NCI-H748 (cell line): ENCODE results near the gene FAM98C.
"Not testable (repeated sequence)": the region's sequence is repeated elsewhere in the genome, so short reads cannot be mapped to it uniquely, and the experiment has no call there.

Experiments used
- DNase-seq: peaks from one replicate; lab custom pipeline; 2025; ENCODE audit not compliant: unreplicated experiment; lab: John Stamatoyannopoulos, UW

Gene FAM98C

GRCh38 chr19:38395381-38396114, 7.3 kb upstream of the FAM98C start:
- DNase-seq = no peak

GRCh38 chr19:38399081-38399480, 3.8 kb upstream of the FAM98C start:
- no peak for DNase-seq

GRCh38 chr19:38399537-38399936, 3.4 kb upstream of the FAM98C start:
- no peak for DNase-seq

- no peak for DNase-seq
Observed at GRCh38 chr19:38400361-38400760, 2.5 kb upstream of the FAM98C start.

GRCh38 chr19:38401148-38401547, 1.7 kb upstream of the FAM98C start:
- no peak for DNase-seq

- DNase-seq = no peak
Observed at GRCh38 chr19:38402623-38402966, 298 bp upstream of the FAM98C start.

- no peak for DNase-seq
Observed at GRCh38 chr19:38404858-38405257, 2.0 kb downstream of the FAM98C start.

GRCh38 chr19:38405276-38405675, 2.4 kb downstream of the FAM98C start:
- DNase-seq = no peak

GRCh38 chr19:38409631-38410133, 6.8 kb downstream of the FAM98C start:
- no peak for DNase-seq

GRCh38 chr19:38410407-38410806, 7.5 kb downstream of the FAM98C start:
- not testable (repeated sequence) for DNase-seq

GRCh38 chr19:38411041-38411712, 8.3 kb downstream of the FAM98C start:
- DNase-seq = no peak

GRCh38 chr19:38411898-38412297, 9.0 kb downstream of the FAM98C start:
- DNase-seq = not testable (repeated sequence)

- no peak for DNase-seq
Observed at GRCh38 chr19:38412491-38412890, 9.6 kb downstream of the FAM98C start.

GRCh38 chr19:38412961-38413360, 10.1 kb downstream of the FAM98C start:
- DNase-seq = no peak

GRCh38 chr19:38413416-38413815, 10.5 kb downstream of the FAM98C start:
- no peak for DNase-seq

- no peak for DNase-seq
Observed at GRCh38 chr19:38417146-38417543, 14.3 kb downstream of the FAM98C start.

GRCh38 chr19:38417544-38418506, 14.9 kb downstream of the FAM98C start:
- DNase-seq = peak; percentile 90

GRCh38 chr19:38420935-38421334, 18.0 kb downstream of the FAM98C start:
- DNase-seq = no peak

- no peak for DNase-seq
Observed at GRCh38 chr19:38421856-38422255, 19.0 kb downstream of the FAM98C start.

GRCh38 chr19:38422438-38422837, 19.5 kb downstream of the FAM98C start:
- DNase-seq = no peak

GRCh38 chr19:38424272-38424671, 21.4 kb downstream of the FAM98C start:
- DNase-seq = no peak
